C4-2B (cell line): Measurements from ENCODE around the gene LYRM9.

Experiments
- CTCF ChIP-seq: fragments of 450-650 bp; conservative IDR thresholded peaks from 2 replicates; pipeline ENCODE4 v1.5.1; 2017; ENCODE audit warnings: mild to moderate bottlenecking
- ZFX ChIP-seq: fragments of 450-650 bp; IDR thresholded peaks from 2 replicates; pipeline ENCODE4 v1.6.1; 2017

GRCh38 chr17:27906623-27907022 is 13.5 kb upstream of the LYRM9 start:
- TF ChIP-seq CTCF (no peak), ZFX (no peak)
